Mesodermal cell (in vitro differentiated cells): ENCODE results near the gene SRP68. TPM values are rescaled to one million over a fixed set of nuclear protein-coding genes. Genes with fewer than 3 reads are reported as not detected.

Source experiments
- H3K27ac ChIP-seq: 2 replicates; pipeline ENCODE4 v1.7.0; 2013; ENCODE audit warnings: mild to moderate bottlenecking, low read depth, low read length, moderate library complexity; ENCODE audit not compliant: severe bottlenecking
- H3K36me3 ChIP-seq: 2 replicates; pipeline ENCODE4 v1.7.1; 2013; ENCODE audit warnings: mild to moderate bottlenecking, low read length, moderate library complexity; ENCODE audit not compliant: control insufficient read depth, insufficient read depth
- H3K4me1 ChIP-seq: one replicate; pipeline ENCODE4 v1.7.1; 2013; ENCODE audit warnings: mild to moderate bottlenecking, low read length; ENCODE audit not compliant: insufficient read depth, control insufficient read depth, poor library complexity, severe bottlenecking
- H3K4me3 ChIP-seq: 2 replicates; pipeline ENCODE4 v1.7.0; 2013; ENCODE audit warnings: low read length, control low read depth, mild to moderate bottlenecking; ENCODE audit not compliant: insufficient read depth, poor library complexity, severe bottlenecking; ENCODE audit errors: extremely low read depth
- H3K9me3 ChIP-seq: 2 replicates; pipeline ENCODE4 v1.7.1; 2013; ENCODE audit warnings: mild to moderate bottlenecking, low read length, moderate library complexity; ENCODE audit not compliant: control insufficient read depth
- WGBS, 2 experiments: methylation state at CpG; one replicate each; pipeline ENCODE4 v1.1.5; 2013; ENCODE audit warnings: missing lambda C conversion rate in 2 of 2; ENCODE audit not compliant: insufficient coverage in 2 of 2; 5-methylcytosine and 5-hydroxymethylcytosine counted together
- polyA plus RNA-seq, 2 experiments: library from polyadenylated mRNA; stranded (reverse); fragments of 50-300 nt; gene quantifications; one replicate each; pipeline ENCODE4 v1.2.3, GENCODE V29; 2013

SRP68 gene
- polyA plus RNA-seq (2013, experiment 1 of 2): 70.1 TPM
- polyA plus RNA-seq (2013, experiment 2 of 2): 67.4 TPM

DNA sequence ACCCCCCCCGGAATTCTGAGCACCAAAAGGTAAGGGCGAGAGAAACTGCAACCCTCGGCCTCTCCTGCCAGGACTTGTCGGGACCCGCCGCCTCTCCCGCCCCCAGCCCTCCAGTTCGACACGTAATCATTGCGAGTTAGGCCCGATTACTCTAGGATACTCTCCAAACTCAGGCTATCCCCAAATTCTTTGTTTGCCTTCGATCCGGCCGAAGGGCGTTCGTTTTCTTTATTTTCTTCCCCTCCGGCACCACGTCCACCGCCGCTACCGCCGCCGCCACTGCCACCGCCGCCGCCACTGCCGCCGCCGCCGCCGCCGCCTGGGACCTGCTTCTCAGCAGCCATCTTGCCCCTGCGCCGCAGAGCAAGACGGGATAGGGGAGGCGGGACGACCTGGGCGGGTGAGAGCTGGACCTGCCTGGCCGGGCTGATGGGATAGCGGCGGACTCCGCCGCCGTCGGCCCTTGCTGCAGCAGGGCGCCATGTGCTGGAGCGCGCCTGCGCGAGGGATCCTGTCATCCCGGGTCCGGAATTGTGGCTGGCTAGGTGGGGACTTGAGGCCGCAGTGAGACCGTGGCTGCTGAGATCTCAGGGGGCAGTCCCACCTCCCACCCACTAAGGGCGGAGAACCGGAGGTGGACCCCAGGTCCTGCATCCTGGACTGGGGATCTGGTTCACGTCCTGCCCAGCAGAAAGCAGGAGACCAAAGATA lies at the start of gene SRP68:
Gene SRP68 (minus strand): TSS at position 370 of the 711 bp plus-strand sequence. CDS start 26 bp downstream, at position 344.
- Histone ChIP-seq H3K9me3 (no peaks in the 10 kb centered on the region), H3K27ac (peak within 1 kb of the TSS; percentile 36), H3K4me1 (peaks cover 11% of the 10 kb centered on the region), H3K36me3 (peaks cover 20% of the 10 kb centered on the region), H3K4me3 (peak within 1 kb of the TSS; percentile 81)
- WGBS, 2 experiments: 1% methylated on average over 46 to 49 of the region's 57 CpGs

DNA sequence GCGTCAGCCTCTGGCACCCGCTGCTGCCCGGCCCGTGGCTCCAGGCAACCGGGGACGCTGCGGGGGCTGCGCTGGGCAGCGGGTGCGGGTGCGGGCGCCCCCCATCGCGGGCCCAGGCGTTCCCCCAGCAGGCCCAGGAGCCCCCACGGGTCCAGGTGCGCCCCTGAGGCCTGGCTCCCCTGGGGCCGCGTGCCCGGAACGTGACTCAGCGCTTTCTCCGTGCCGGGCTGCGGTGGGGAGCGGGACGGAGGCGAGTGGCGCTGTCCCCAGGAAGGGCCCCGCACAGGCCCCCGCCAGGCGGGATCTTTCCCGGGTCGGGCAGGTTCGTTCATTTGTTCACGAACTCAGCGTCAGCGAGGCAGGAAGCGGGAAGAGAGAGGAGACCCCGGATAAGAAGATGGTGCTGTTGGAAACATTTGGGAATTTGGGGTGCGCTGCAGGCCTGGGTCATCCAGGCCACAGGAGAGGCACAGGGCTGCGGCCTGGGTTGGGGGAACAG lies 49.7 kb upstream of the SRP68 start:
- WGBS, 2 experiments: 64 to 72% methylated on average over 25 to 42 of the region's 42 CpGs
- H3K27ac ChIP-seq: no peak overlapping the region
- H3K36me3 ChIP-seq: no peaks in the 10 kb centered on the region
- no peaks in the 10 kb centered on the region for H3K9me3 ChIP-seq
- no peak overlapping the region for H3K4me3 ChIP-seq
- H3K4me1 ChIP-seq: no peaks in the 10 kb centered on the region

DNA sequence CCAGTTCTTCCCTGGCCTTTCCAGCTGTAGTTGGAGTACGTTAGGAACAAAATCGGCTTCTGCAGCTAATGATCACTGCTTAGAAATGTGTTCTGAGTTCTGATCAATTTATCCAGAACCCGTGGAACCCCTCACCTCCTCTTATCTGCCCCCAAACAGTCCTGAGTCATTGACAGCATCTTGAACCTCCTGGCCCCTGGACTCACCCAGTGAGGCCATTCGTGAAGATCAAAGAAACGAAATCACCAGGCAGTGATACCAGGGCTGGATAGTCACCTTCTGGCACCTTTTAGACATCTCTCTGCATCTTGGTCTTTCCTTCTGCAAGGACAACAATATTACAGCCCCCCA lies 48.3 kb upstream of the SRP68 start:
- H3K9me3 ChIP-seq: no peaks in the 10 kb centered on the region
- H3K27ac ChIP-seq: no peak overlapping the region
- no peak overlapping the region for H3K4me3 ChIP-seq
- H3K4me1 ChIP-seq: no peaks in the 10 kb centered on the region
- 80% methylated on average over 5 of the region's 5 CpGs for WGBS, 2 experiments
- H3K36me3 ChIP-seq: no peaks in the 10 kb centered on the region

DNA sequence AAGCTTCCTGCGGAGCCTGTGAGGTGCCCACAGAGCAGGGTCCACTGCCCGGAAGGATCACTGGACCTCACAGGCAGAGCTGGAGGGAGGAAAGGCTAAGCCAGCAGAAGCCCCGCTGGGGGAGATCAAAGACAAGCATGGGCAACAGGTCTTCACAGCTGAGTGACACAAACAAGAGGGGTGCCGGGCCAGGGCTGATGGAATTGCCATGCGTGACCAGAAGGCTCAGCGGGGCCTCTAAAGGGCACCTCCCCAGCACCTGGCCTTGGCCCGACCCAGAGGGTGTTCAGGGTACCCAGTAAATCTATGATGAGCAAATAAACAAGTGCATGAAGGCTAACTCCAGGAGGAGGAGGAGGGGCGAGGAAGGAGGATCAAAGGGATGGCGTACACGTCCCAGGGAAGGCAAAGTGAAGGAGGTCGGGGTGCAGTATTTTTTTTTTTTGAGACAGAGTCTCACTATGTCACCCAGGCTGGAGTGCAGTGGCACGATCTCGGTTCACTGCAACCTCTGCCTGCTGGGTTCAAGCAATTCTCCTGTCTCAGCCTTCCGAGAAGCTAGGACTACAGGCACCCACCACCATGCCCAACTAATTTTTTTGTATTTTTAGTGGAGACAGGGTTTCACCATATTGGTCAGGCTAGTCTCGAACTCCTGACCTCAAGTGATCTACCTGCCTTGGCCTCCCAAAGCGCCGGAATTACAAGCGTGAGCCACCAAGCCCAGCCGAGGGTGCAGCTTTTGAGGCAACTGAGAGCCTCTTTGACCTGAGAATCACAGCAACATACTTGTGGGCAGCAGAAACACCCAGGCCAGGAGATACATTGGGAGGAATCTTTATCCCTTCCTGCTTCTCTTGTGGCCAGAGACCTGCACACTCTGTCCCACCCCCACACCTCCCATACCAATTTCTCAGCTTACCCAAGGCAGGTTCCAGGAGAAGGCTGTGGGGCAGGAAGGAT lies 47.4 kb upstream of the SRP68 start:
- 73 to 77% methylated on average over 15 to 18 of the region's 19 CpGs for WGBS, 2 experiments
- no peaks in the 10 kb centered on the region for H3K36me3 ChIP-seq
- H3K9me3 ChIP-seq: no peaks in the 10 kb centered on the region
- H3K4me3 ChIP-seq: no peak overlapping the region
- no peak overlapping the region for H3K27ac ChIP-seq
- no peaks in the 10 kb centered on the region for H3K4me1 ChIP-seq

DNA sequence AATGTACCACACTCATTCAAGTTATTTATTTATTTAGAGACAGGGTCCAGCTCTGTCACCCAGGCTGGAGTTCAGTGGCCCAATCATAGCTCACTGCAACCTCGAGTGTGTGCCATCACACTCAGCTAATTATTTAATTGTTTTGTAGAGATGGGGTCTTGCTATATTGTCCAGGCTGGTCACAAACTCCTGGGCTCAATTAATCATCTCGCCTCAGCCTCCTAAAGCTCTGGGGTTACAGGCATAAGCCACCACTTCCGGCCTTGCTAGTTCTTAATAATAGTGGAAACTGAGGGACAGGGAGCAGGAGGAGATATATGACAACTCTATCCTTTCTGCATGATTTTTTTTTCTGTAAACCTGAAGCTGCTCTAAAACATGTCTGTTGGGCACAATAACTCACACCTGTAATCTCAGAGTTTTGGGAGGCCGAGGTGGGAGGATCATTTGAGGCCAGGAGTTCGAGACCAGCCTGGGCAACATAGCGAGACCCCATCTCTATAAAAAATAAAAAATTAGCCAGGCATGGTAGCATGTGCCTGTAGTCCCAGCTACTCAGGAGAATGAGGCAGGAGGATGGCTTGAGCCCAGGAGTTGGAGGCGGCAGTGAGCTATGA lies 42.9 kb upstream of the SRP68 start:
- no peaks in the 10 kb centered on the region for H3K36me3 ChIP-seq
- no peak overlapping the region for H3K4me3 ChIP-seq
- H3K4me1 ChIP-seq: no peaks in the 10 kb centered on the region
- 80 to 100% methylated on average over 1 of the region's 7 CpGs for WGBS, 2 experiments
- no peak overlapping the region for H3K27ac ChIP-seq
- H3K9me3 ChIP-seq: no peaks in the 10 kb centered on the region

DNA sequence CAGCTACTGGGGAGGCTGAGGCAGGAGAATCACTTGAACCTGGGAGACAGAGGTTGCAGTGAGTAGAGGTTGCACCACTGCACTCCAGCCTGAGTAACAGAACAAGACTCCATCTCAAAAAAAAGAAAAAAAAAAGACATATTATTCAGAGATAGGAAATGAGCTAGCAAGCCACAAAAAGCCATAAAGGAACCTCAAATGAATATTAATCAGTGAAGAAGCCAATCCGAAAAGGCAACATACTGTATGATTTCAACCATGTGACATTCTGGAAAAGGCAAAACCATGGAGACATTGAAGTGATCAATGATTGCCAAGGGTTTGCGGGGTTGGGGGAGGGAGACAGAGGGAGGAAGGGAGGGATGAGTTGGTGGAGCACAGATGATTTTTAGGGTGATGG lies 39.6 kb upstream of the SRP68 start:
- Histone ChIP-seq H3K4me1 (no peaks in the 10 kb centered on the region), H3K4me3 (no peak overlapping the region), H3K9me3 (no peaks in the 10 kb centered on the region), H3K36me3 (no peaks in the 10 kb centered on the region), H3K27ac (no peak overlapping the region)
- whole genome bisulfite sequencing, 2 experiments: 94 to 100% methylated on average over 2 of the region's 2 CpGs

DNA sequence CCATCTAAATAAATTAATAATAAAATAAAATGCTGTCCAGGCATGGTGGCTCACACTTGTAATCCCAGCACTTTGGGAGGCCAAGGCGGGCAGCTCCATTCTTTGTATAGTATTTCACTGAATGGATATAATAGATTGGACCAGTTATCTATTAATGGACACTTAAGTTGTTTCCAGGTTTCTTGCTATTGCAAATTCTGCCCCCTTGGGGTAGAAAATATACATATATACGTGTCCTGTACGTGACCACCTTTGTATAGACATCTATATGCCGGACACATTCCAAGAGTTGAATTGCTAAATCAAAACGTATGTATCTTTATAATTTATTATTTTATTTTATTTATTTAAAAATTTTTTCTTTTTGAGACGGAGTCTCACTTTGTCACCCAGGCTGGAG lies 35.2 kb upstream of the SRP68 start:
- Histone ChIP-seq H3K4me3 (no peak overlapping the region), H3K9me3 (no peaks in the 10 kb centered on the region), H3K4me1 (no peaks in the 10 kb centered on the region), H3K36me3 (no peaks in the 10 kb centered on the region), H3K27ac (no peak overlapping the region)
- 86% methylated on average over 2 of the region's 6 CpGs; no CpG with 5 or more reads in 1 of the 2 experiments for WGBS, 2 experiments

DNA sequence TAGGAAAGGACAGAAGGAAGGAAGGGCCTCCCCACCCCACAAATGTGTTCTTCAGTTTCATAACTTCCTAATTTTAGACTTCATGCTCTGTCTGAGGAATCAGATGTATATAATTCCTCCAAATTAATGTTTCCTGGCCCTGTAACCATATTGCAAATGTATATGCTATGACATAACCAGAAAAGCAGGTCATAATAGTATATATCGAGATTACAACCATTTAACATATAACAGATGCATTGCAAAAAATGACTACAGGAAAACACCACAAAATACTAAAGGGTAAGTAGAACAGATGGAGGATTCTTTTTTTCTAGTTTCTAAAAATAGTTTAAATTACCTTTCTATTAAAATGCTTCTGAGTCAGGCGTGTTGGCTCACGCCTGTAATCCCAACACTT lies 34.4 kb upstream of the SRP68 start:
- H3K4me3 ChIP-seq: no peak overlapping the region
- peaks cover 5% of the 10 kb centered on the region for H3K4me1 ChIP-seq
- H3K36me3 ChIP-seq: peaks cover 7% of the 10 kb centered on the region
- H3K27ac ChIP-seq: no peak overlapping the region
- WGBS, 2 experiments: 100% methylated on average over 1 of the region's 3 CpGs; no CpG with 5 or more reads in 1 of the 2 experiments
- no peaks in the 10 kb centered on the region for H3K9me3 ChIP-seq

DNA sequence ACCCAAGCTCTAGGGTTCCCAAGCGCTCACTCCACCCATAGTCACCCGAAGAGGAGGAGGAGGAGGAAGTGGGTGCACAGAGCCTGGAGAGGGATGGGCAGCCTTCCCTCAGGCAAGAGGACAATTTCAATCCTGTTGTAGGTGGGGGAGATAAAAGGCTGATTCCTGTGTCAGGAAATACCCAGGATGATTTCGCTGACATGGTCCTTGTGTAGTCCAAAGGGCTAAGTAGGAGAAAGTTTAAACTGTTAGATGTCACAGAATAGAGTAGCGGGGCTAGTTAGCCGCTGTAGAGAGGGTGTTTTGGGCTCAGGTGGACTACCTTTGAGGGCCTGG lies 32.5 kb upstream of the SRP68 start:
- Histone ChIP-seq H3K36me3 (peaks cover 25% of the 10 kb centered on the region), H3K9me3 (no peaks in the 10 kb centered on the region), H3K4me3 (no peak overlapping the region), H3K4me1 (peaks cover 5% of the 10 kb centered on the region), H3K27ac (no peak overlapping the region)
- WGBS, 2 experiments: 93 to 99% methylated on average over 2 to 4 of the region's 5 CpGs

DNA sequence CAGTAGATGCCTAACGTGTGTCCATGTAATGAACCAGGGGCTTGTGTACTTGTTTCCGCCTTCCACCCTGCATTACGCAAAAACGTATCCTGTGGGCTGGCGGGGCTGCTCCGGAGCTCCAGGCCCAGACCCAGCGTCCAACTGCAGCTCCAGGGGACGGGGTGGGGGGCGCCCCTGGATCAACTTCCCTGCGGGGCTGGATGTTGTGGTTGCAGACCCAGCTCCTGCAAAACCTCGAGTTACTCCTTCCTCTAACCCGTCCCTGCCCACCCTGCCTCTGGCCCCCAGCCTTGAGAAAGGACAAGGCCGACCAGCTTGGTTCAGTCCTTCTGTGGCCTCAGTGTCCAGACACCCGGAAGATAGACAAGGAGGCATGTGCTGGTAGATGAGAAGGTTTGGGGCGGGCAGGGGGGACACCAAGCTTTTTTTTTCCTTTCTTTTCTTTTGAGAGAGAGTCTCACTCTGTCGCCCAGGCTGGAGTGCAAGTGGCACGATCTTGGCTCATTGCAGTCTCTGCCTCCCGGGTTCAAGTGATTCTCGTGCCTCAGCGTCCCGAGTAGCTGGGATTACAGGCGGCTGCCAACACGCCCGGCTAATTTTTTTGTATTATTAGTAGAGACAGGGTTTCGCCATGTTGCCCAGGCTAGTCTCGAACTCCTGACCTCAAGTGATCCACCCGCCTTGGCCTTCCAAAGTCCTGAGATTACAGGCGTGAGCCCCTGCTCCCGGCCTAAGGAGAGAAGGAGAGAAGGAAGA lies 32.0 kb upstream of the SRP68 start:
- peaks cover 31% of the 10 kb centered on the region for H3K36me3 ChIP-seq
- no peaks in the 10 kb centered on the region for H3K9me3 ChIP-seq
- H3K4me3 ChIP-seq: peak overlapping the region; percentile 85
- WGBS, 2 experiments: 90 to 92% methylated on average over 19 to 26 of the region's 29 CpGs
- H3K27ac ChIP-seq: peak overlapping the region; percentile 76
- H3K4me1 ChIP-seq: peaks cover 5% of the 10 kb centered on the region
